IPS-18a (cell line): ENCODE measurements around the gene DOCK9.

ENCODE experiments used
- H3K27ac ChIP-seq: one replicate; pipeline ENCODE4 v1.5.1; 2013; ENCODE audit warnings: low read length
- H3K27me3 ChIP-seq: one replicate; pipeline ENCODE4 v1.6.1; 2013; ENCODE audit warnings: mild to moderate bottlenecking, low read length; ENCODE audit not compliant: control insufficient read depth, insufficient read depth
- H3K36me3 ChIP-seq: one replicate; pipeline ENCODE4 v1.6.1; 2013; ENCODE audit warnings: low read depth, low read length; ENCODE audit not compliant: control insufficient read depth
- H3K4me1 ChIP-seq: one replicate; pipeline ENCODE4 v1.6.1; 2013; ENCODE audit warnings: low read depth, low read length; ENCODE audit not compliant: control insufficient read depth
- H3K4me3 ChIP-seq: one replicate; pipeline ENCODE4 v1.5.1; 2013; ENCODE audit warnings: low read length
- H3K9ac ChIP-seq: one replicate; pipeline ENCODE4 v1.6.1; 2013; ENCODE audit warnings: mild to moderate bottlenecking, low read length, moderate library complexity
- H3K9me3 ChIP-seq: one replicate; pipeline ENCODE4 v1.6.1; 2013; ENCODE audit warnings: low read depth, low read length; ENCODE audit not compliant: control insufficient read depth

DOCK9 gene

DNA sequence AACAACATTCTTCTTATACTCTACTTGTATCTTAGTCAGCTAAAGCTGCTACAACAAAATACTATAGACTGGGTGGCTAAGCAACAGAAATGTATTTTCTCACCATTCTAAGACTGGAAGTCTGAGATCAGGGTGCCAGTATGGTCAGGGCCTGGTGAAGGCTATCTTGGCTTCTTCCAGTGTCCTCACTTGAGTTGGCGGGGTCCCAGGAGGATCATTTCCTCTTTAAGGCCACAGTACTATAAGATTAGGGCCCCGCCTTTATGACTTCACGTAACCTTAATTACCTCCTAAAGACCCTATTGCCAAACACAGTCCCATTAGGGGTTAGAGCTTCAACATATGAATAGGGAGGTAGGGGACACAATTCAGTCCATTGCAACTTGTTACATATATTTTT, 30.7 kb upstream of the DOCK9 start:
- no peak overlapping the region for H3K4me3 ChIP-seq
- H3K27ac ChIP-seq, result no peak overlapping the region
- H3K27me3 ChIP-seq, result no peaks in the 10 kb centered on the region
- H3K4me1 ChIP-seq, result no peaks in the 10 kb centered on the region
- H3K9ac ChIP-seq, result no peak overlapping the region
- H3K9me3 ChIP-seq, result no peaks in the 10 kb centered on the region
- no peaks in the 10 kb centered on the region for H3K36me3 ChIP-seq

DNA sequence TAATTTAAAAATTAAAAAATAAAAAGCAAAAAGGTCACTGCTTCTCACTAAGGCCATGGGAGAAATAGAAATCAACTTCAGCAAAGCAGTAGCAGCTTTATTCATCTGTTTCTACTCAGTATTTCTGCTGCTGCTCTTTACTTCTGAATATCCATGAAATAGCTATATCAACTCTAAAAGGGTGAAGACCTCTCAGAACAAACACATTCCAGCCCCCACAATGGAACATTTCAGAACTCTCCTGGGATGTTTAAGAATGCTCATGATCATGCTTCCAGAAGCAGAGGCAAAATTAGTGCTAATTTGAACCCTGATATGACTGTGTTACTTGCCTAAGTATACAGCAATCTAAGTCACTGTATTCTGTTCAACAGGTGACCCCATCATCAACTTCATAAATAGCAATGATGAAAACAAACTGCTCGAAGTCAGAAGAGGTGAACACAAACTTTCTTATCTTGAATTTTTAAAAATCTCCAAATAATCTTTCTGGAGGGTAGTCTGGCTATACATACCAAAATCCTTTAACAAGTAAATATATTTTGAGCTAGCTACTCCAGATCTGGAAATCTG, 29.6 kb upstream of the DOCK9 start:
- no peaks in the 10 kb centered on the region for H3K27me3 ChIP-seq

DNA sequence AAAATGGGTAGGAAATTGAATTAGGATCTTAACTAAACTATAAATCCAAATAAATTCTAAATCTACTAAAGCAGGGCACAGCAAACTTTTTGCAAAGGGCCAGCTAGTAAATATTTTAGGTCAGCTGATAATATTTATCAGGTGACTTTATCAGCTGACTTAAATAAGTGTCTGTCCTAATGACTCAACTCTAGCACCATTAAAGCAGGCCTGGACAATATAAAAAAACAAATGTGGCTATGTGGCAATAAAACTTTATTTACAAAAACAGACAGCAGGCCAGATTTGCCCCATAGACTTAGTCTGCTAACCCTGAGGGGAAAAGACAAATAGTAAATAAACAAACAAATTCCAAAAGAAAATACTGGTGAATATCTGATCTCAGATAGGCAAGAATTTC, 27.7 kb upstream of the DOCK9 start:
- peaks cover 12% of the 10 kb centered on the region for H3K4me1 ChIP-seq
- no peak overlapping the region for H3K27ac ChIP-seq
- H3K9ac ChIP-seq, result no peak overlapping the region
- no peak overlapping the region for H3K4me3 ChIP-seq
- no peaks in the 10 kb centered on the region for H3K9me3 ChIP-seq
- H3K36me3 ChIP-seq, result no peaks in the 10 kb centered on the region
- no peaks in the 10 kb centered on the region for H3K27me3 ChIP-seq

More for the DNA sequence above, 29.6 kb upstream of the DOCK9 start:
- H3K4me3 ChIP-seq, result no peak overlapping the region
- H3K9ac ChIP-seq, result no peak overlapping the region
- no peaks in the 10 kb centered on the region for H3K9me3 ChIP-seq
- no peak overlapping the region for H3K27ac ChIP-seq
- peaks cover 5% of the 10 kb centered on the region for H3K4me1 ChIP-seq
- H3K36me3 ChIP-seq, result no peaks in the 10 kb centered on the region

DNA sequence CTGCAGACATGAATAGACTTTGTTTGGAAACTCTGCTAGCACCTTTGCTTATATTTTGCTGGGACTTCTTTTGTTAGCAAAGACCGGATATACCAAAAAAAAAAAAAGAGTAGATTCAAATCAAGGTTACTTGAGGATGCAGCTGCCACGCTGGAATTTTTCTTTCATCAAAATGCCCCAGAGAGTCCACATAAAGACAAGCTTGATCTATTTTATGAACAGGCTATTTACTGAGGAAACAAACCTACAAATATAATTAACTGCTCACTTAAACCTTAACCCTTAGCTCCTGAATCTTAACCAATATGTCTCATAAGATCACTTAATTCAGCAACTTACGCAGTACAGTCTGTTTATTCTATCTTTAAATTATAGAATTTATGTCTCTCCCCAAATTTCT, 27.1 kb upstream of the DOCK9 start:
- H3K4me3 ChIP-seq, result no peak overlapping the region
- H3K36me3 ChIP-seq, result no peaks in the 10 kb centered on the region
- H3K9ac ChIP-seq, result no peak overlapping the region
- no peak overlapping the region for H3K27ac ChIP-seq
- no peaks in the 10 kb centered on the region for H3K9me3 ChIP-seq
- H3K27me3 ChIP-seq, result no peaks in the 10 kb centered on the region
- peaks cover 18% of the 10 kb centered on the region for H3K4me1 ChIP-seq

DNA sequence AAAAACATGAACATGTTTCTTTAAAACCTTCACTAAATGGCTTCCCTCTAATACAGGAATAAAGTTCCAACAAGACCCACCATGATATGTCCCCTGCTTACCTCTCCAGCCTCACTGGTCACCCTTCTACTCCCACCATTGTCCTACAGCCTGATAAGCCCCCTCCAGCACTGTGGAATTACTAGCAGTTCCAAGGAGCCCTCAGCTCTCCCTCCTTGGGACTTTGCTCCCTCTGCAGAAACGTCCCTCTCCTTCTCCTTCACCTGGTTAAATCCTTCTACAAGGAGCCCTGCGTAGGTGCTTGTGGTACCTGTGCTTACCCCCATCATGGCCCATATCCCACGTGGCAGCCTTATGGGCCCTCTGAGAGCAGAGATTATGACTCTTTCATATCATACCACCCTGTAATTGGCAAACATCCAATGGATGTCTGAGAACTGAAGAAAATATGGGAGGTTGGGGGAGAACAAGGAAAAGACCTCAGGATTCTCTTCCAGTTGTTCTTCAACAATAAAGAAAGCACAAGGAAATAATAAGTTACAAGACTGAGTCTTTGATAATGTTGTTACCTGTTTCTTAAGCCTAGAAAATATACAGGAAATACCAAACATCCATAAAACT, 26.1 kb upstream of the DOCK9 start:
- Histone ChIP-seq H3K9ac (no peak overlapping the region), H3K27me3 (no peaks in the 10 kb centered on the region), H3K36me3 (no peaks in the 10 kb centered on the region), H3K9me3 (no peaks in the 10 kb centered on the region), H3K27ac (no peak overlapping the region), H3K4me3 (no peak overlapping the region), H3K4me1 (peaks cover 19% of the 10 kb centered on the region)

DNA sequence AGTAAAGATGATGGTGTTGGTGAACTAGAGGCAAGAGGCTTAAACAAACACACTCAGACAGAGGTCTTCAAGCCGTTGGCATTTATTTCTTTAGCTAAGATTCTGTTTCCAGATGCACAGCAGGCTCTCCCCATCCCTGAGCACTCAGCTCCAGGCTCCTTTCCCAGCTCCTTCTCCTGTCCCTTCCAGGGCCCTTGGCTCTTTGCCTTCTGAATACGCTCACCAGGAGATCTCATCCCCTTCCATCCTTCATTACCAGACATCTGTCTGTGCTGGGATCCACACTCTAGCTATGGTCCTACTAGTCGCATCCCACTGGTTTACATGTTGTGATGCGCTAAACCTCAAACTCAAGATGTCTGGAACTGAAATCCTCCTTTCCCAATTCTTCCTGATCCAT, 25.3 kb upstream of the DOCK9 start:
- no peaks in the 10 kb centered on the region for H3K36me3 ChIP-seq
- no peak overlapping the region for H3K9ac ChIP-seq
- peaks cover 19% of the 10 kb centered on the region for H3K4me1 ChIP-seq
- no peaks in the 10 kb centered on the region for H3K9me3 ChIP-seq
- H3K27me3 ChIP-seq, result no peaks in the 10 kb centered on the region
- H3K4me3 ChIP-seq, result no peak overlapping the region
- no peak overlapping the region for H3K27ac ChIP-seq

DNA sequence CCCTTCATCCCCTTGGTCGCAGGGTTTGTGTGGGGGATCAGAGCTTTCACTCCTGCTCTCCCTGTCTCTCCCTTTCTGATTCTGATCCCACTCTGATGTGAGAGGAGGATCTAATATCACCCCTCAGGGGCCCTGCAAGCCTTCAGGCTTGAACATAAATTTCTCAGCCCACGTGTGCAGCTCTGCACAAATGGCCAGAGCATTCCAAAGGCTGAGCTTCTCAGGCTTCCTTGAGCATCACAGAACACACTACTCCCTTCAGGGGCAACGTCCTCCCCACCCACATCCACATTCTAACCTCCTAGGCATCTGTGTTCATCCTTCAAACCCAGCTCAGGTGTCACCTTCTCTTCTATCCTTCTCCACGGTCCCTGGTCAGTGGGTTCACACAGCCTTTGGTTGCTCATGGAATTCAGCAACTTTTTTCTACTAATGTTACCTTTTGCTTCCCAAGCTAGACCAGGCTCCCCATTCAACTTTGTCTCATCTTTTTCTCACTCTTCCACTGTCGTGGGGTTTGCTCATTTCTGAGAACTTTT, 24.4 kb upstream of the DOCK9 start:
- Histone ChIP-seq H3K9ac (no peak overlapping the region), H3K27me3 (no peaks in the 10 kb centered on the region), H3K27ac (no peak overlapping the region), H3K36me3 (no peaks in the 10 kb centered on the region), H3K9me3 (no peaks in the 10 kb centered on the region), H3K4me3 (no peak overlapping the region), H3K4me1 (peaks cover 23% of the 10 kb centered on the region)

DNA sequence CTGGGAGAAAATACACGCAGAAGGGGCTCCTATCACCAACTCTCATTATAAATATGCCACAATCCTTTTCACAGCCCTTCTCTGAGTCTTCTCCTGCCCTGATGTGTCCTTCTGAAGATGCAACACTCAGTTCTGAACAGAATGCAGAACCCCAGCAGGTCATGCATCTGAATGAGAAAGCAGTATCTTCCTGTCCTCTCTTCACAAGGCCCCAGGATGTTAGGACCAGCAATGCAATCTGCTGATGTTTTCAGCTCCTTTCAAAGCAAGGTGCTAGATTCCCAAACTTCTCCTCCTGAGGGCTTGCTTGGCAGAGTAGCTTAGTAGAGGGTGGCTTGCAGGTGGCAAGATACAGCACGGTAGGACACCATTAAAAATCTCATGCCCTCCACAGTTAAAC, 22.3 kb upstream of the DOCK9 start:
- H3K27me3 ChIP-seq, result no peaks in the 10 kb centered on the region
- H3K4me1 ChIP-seq, result peaks cover 28% of the 10 kb centered on the region
- no peak overlapping the region for H3K27ac ChIP-seq
- no peaks in the 10 kb centered on the region for H3K36me3 ChIP-seq
- no peak overlapping the region for H3K9ac ChIP-seq
- H3K4me3 ChIP-seq, result no peak overlapping the region
- no peaks in the 10 kb centered on the region for H3K9me3 ChIP-seq

DNA sequence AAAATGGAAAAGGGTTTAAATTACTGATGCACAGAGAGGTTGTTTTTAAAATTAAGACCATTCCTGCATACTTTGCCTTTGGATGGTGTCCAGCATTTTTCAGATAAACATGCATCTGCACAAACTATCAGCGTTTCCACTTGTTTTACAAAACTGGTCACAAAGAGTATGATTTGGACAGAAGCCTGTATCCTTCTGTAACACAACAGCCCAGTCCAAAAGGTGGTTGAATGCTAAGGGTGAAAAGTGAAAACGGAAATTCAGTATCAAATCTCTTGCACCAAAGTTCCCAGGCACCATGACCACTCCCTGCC, 21.7 kb upstream of the DOCK9 start:
- Histone ChIP-seq H3K4me1 (peaks cover 28% of the 10 kb centered on the region), H3K9me3 (no peaks in the 10 kb centered on the region)

DNA sequence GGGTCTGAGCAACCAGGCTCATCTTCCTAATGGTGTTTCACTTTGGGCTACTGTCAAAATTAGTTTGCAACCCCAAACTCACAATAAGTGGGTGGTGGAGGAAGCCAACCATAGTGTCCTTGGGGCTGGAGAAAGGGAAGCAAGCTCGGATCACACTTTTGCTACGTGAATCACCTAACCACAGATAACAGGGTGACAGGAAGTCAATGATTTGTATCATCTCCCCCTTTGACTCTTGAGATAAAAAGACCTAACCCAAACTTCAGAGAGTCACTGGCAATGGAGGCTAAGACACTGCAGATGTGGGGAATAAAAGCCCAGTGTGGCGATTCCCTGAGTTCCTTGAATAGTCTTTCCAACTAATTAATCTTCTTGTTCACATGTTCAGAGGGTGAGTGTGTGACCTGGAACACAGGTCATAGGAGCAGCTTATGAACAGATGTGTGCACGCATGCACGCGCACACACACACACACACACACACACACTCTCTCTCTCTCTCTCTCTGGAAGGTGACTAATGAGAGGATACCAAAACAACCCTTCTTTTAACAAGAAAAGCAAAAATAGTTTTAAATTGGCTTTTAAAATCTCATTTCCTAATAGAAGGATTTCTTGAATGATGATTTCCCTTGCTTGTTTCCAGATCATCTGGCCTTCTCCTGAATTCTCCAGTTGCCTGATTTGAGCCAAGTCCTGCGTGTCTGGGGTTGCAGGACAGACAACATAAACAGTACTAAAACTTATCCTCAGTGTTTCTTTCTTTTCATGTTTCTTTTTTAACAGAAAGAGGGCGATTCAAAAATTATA, 21.2 kb upstream of the DOCK9 start:
- H3K9me3 ChIP-seq, result no peaks in the 10 kb centered on the region
- H3K4me1 ChIP-seq, result peaks cover 28% of the 10 kb centered on the region
- H3K27ac ChIP-seq, result no peak overlapping the region
- no peaks in the 10 kb centered on the region for H3K27me3 ChIP-seq
- no peak overlapping the region for H3K4me3 ChIP-seq
- no peak overlapping the region for H3K9ac ChIP-seq
- no peaks in the 10 kb centered on the region for H3K36me3 ChIP-seq

More for the DNA sequence above, 21.7 kb upstream of the DOCK9 start:
- Histone ChIP-seq H3K9ac (no peak overlapping the region), H3K27ac (no peak overlapping the region), H3K4me3 (no peak overlapping the region), H3K27me3 (no peaks in the 10 kb centered on the region), H3K36me3 (no peaks in the 10 kb centered on the region)

DNA sequence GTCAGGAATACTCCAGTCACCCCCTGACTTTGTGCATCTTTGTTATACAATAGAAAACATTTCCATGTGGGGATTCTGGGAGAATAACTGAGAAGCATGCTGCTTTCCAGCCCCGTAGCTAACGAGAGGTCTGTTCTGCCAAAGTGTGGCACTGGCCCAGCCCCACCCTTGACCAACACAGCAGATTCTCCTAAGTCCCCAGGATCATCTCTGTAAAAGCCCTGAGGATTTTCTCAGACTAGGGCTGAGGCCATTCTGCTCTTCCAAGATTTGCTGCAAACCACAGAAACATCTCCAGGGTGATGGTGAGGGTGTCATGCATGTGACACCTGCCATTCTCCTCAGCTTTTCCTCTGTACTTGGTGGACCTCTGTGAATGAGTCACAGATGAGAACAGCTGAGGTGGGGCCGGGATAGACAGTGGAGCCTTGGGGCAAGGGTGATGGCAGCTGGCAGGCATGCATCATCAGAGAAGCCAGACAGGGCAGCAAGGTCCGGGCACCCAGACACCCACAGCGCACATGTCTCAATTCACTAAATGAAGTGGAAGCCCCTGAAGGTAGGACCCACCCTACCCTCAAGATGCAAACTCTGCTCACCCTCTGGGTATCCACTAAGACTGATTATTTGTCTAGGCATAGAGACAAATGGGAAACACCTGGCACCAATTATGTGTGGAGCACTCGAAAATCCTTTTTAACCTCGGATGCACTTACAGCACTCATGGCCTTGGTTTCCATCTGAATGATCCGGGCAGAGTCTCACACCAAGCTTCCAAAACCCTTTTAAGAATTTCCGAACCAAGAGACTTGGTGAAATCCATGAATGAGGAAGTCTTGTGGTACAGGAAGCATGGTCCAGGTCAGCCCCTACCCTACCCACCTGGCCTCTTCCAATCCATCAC, 20.1 kb upstream of the DOCK9 start:
- Histone ChIP-seq H3K9ac (no peak overlapping the region), H3K27me3 (no peaks in the 10 kb centered on the region), H3K4me3 (no peak overlapping the region), H3K9me3 (no peaks in the 10 kb centered on the region), H3K27ac (no peak overlapping the region), H3K36me3 (no peaks in the 10 kb centered on the region), H3K4me1 (peaks cover 28% of the 10 kb centered on the region)
